Body of pancreas (tissue), 4 donors: ENCODE measurements around the gene POLG. TPM values are rescaled to one million over a fixed set of nuclear protein-coding genes. Genes with fewer than 3 reads are reported as not detected.
"Not testable (repeated sequence)": the region's sequence is repeated elsewhere in the genome, so short reads cannot be mapped to it uniquely, and the experiment has no call there.

Source experiments
- ATAC-seq: fragments of 150-250 bp; one replicate; pipeline ENCODE4 v1.9.1; 2016
- DNase-seq, 4 donors: peaks; one replicate each; pipeline ENCODE4 v3.0.0-alpha.2; 2019
- H3K27ac ChIP-seq, 4 donors: fragments of 200-600 bp; sonication (generic); 1 replicate in 3 of 4; 2 replicates in 1 of 4; pipeline versions ENCODE4 v1.5.1 to v1.6.1; 2016 to 2019; ENCODE audit warnings: mild to moderate bottlenecking in 1 of 4, mixed read lengths in 1 of 4, moderate library complexity in 1 of 4
- H3K27me3 ChIP-seq, 2 donors: fragments of 200-600 bp; sonication (generic); one replicate each; pipeline ENCODE4 v1.6.0; 2016; ENCODE audit warnings: mild to moderate bottlenecking in 1 of 2
- H3K36me3 ChIP-seq, 2 donors: fragments of 200-600 bp; sonication (generic); replicated peaks in 1 of 2; 2 replicates each; pipeline ENCODE4 v1.5.1; 2016; ENCODE audit warnings: low read depth in 2 of 2; ENCODE audit not compliant: insufficient read depth in 1 of 2
- H3K4me1 ChIP-seq: fragments of 200-600 bp; sonication (generic); one replicate; pipeline ENCODE4 v1.6.0; 2016
- H3K4me3 ChIP-seq, 2 donors: fragments of 200-600 bp; sonication (generic); 1 replicate in 1 of 2; 2 replicates in 1 of 2; pipeline ENCODE4 v1.5.1; 2016 to 2019
- H3K9me3 ChIP-seq, 3 donors: fragments of 200-600 bp; sonication (generic); 1 replicate in 2 of 3; 2 replicates in 1 of 3; pipeline ENCODE4 v1.5.1; 2016
- POLR2A ChIP-seq, 3 donors: fragments of 450-650 bp; IDR thresholded peaks; one replicate each; pipeline ENCODE4 v1.6.1; 2016; ENCODE audit warnings: antibody characterized with exemption in 3 of 3, mild to moderate bottlenecking in 2 of 3
- WGBS, 2 donors: methylation state at CpG; one replicate each; pipeline ENCODE4 v1.1.5; 2017; 5-methylcytosine and 5-hydroxymethylcytosine counted together
- intact Hi-C: fragments of 100-400 bp; cut with DNase I; formaldehyde crosslinking; loops from one replicate; pipeline ENCODE4 v1.15.1; 2023
- microRNA-seq, 2 donors: library from miRNA; unstranded; fragments of <30 nt; microRNA quantifications; one replicate each; pipeline ENCODE4, GENCODE V29; 2016; ENCODE audit warnings: borderline number of aligned reads in 2 of 2, borderline replicate concordance in 2 of 2
- small RNA-seq: library from RNA; depleted of rRNA; stranded (forward); fragments of <200 nt; gene quantifications from one replicate; pipeline ENCODE3, GENCODE V24; 2016
- total RNA-seq, 2 donors: library from RNA; depleted of rRNA; stranded (reverse); fragments of >200 nt; gene quantifications; one replicate each; pipeline ENCODE4 v1.1.0, GENCODE V29; 2016
- TF ChIP-seq, protein P1 (sequence below), 7 experiments: fragments of 450-650 bp in 4 of 7; fragments of 200-600 bp in 3 of 7; sonication (generic) in 3 of 7; IDR thresholded peaks; one replicate each; pipeline ENCODE4 v1.5.1; 2016 to 2019; ENCODE audit warnings: antibody characterized with exemption in 7 of 7

The POLG gene
- total RNA-seq, 2 donors from 2014 or later = 60.7 to 67.2 TPM

DNA sequence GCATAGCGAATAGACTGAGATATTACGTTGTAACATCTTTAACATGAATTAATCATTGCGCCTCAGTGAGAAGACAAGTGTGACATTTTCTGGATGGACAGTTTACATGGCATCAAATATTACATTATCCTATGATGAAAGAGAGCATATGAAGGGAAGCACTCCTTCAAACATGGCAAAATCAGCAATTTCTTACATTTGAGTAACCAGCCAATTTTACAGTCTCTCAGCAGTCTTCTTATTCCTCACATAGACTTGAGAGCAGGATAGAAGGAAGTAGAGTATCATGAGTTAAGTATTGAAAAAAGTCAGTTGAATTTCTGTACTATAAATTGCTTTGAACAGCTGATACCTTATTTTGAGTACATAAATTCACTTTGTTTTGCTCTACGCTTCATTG, 52.0 kb downstream of the POLG start:
- Histone ChIP-seq H3K27me3 (no peaks in the 10 kb centered on the region), H3K4me1 (no peaks in the 10 kb centered on the region), H3K27ac (no peak overlapping the region), H3K9me3 (no peaks in the 10 kb centered on the region), H3K36me3 (no peaks in the 10 kb centered on the region), H3K4me3 (no peak overlapping the region)
- intact Hi-C loops = no loop called here
- 93 to 95% methylated on average over 4 of the region's 4 CpGs for WGBS, 2 donors
- DNase-seq = no peak
- no peak for TF ChIP-seq POLR2A (IDR thresholded peaks at IDR 0.05)
- TF ChIP-seq, protein P1, sequence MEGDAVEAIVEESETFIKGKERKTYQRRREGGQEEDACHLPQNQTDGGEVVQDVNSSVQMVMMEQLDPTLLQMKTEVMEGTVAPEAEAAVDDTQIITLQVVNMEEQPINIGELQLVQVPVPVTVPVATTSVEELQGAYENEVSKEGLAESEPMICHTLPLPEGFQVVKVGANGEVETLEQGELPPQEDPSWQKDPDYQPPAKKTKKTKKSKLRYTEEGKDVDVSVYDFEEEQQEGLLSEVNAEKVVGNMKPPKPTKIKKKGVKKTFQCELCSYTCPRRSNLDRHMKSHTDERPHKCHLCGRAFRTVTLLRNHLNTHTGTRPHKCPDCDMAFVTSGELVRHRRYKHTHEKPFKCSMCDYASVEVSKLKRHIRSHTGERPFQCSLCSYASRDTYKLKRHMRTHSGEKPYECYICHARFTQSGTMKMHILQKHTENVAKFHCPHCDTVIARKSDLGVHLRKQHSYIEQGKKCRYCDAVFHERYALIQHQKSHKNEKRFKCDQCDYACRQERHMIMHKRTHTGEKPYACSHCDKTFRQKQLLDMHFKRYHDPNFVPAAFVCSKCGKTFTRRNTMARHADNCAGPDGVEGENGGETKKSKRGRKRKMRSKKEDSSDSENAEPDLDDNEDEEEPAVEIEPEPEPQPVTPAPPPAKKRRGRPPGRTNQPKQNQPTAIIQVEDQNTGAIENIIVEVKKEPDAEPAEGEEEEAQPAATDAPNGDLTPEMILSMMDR (IDR thresholded peaks at IDR 0.05) = no peak
- ATAC-seq = no peak

DNA sequence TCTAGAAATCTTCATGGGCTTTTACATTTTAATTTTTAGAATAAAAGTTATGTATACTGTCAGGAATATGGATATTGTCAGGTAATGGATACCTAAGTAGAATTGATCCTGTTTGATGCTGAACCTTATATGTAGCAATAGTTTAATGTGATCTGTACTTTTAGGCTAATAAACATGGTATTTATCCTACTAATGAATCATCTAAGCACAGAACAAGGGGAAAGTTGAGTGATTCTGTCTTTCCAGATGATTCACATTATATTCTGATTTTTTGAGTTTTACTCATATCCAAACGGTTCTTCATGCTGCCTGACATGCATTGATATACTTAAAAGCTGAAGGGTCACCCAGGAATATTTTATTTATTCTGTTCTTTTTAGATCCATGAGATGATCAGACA, 56.3 kb downstream of the POLG start:
- DNase-seq (no peak), ATAC-seq (no peak)
- intact Hi-C loops = no loop called here
- Histone ChIP-seq H3K27me3 (no peaks in the 10 kb centered on the region), H3K4me1 (no peaks in the 10 kb centered on the region), H3K27ac (no peak overlapping the region), H3K4me3 (no peak overlapping the region), H3K36me3 (no peaks in the 10 kb centered on the region), H3K9me3 (no peaks in the 10 kb centered on the region)
- TF ChIP-seq POLR2A (IDR thresholded peaks at IDR 0.05) = no peak
- TF ChIP-seq, protein P1 (IDR thresholded peaks at IDR 0.05) = no peak
- 82 to 92% methylated on average over 1 of the region's 1 CpG for WGBS, 2 donors

DNA sequence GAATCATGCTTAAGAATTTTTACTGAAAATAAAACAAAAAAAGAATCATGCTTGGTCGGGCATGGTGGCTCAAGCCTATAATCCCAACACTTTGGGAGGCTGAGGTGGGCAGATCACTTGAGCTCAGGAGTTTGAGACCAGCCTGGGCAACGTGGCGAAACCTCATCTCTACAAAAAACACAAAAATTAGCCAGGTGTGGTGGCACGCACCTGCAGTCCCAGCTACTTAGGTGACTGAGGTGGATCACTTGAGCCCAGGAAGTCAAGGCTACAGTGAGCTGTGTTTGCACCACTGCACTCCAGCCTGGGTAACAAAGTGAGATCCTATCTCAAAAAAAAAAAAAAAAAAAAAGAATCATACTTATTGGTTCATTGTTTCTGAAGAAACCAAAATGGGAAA, 57.3 kb downstream of the POLG start:
- H3K9me3 ChIP-seq, ATAC-seq, H3K27ac ChIP-seq, H3K36me3 ChIP-seq, DNase-seq, H3K4me1 ChIP-seq, H3K4me3 ChIP-seq, H3K27me3 ChIP-seq, intact Hi-C loops: not testable (repeated sequence)
- 98 to 99% methylated on average over 4 of the region's 4 CpGs for WGBS, 2 donors

Small RNA genes within 50 kb of the gene (microRNA-seq; reads per million reads assigned to microRNA genes)
- gene MIR6766 (0 to 0.93 reads per million in 2 donors), gene MIR9-3 (0 reads per million in 2 donors)

Small RNA genes within 50 kb of the gene (small RNA-seq; reads per million reads assigned to genes)
- gene MIR6766 = not detected

Other genes with a start within 250 kb of the POLG start
- gene ABHD2, start 246.4 kb downstream of the POLG start, total RNA-seq = 100 to 1,000 TPM in 1 of 2 donors, 10 to 100 TPM in 1; 50.8 to 136 TPM
- not detected for gene RLBP1, start 113.2 kb downstream of the POLG start, total RNA-seq
- gene FANCI, start 90.8 kb downstream of the POLG start, total RNA-seq = 1 to 10 TPM; 1.0 to 7.3 TPM
- gene RHCG, start 161.8 kb upstream of the POLG start, total RNA-seq = under 1 TPM in 1 of 2 donors, not detected in 1; 0.52 TPM
- under 1 TPM in 1 of 2 donors, not detected in 1; under 0.01 TPM for gene TICRR, start 240.6 kb upstream of the POLG start, total RNA-seq